Measurements from ENCODE around the gene CRY2. TPM values are rescaled to one million over a fixed set of nuclear protein-coding genes. Genes with fewer than 3 reads are reported as not detected.

CRY2 gene
- total RNA-seq, 2 donors from 2014 or later, result 24.6 to 65.9 TPM

- DNase-seq (peak; percentile 86 to 90 (median 87)), ATAC-seq (peak; percentile 49)
- Histone ChIP-seq H3K4me1 (peaks cover 59% of the 10 kb centered on the region), H3K9me3 (no peaks in the 10 kb centered on the region), H3K27me3 (no peaks in the 10 kb centered on the region), H3K36me3 (replicated peaks in 1 of 2; ENCODE audit: insufficient read depth in 1 of 2, low read depth in 2 of 2) (peaks cover 8 to 15% of the 10 kb centered on the region in 2 donors), H3K27ac (peak overlapping the region; percentile 93 to 97 (median 96)), H3K4me3 (peak overlapping the region; percentile 82 to 91)
- intact Hi-C loops (cut with DNase I), result no loop called here
- 0% methylated on average over 38 of the region's 38 CpGs; no CpG with 5 or more reads in 1 of the 2 donors for WGBS, 2 donors
- TF ChIP-seq CTCF (IDR thresholded peaks at IDR 0.05), result no peak
- TF ChIP-seq POLR2A (IDR thresholded peaks at IDR 0.05), result peak; percentile 58 to 83 (median 71)
These were observed 71.2 kb downstream of the CRY2 start for GRCh38 chr11:45918331-45918941.

DNA sequence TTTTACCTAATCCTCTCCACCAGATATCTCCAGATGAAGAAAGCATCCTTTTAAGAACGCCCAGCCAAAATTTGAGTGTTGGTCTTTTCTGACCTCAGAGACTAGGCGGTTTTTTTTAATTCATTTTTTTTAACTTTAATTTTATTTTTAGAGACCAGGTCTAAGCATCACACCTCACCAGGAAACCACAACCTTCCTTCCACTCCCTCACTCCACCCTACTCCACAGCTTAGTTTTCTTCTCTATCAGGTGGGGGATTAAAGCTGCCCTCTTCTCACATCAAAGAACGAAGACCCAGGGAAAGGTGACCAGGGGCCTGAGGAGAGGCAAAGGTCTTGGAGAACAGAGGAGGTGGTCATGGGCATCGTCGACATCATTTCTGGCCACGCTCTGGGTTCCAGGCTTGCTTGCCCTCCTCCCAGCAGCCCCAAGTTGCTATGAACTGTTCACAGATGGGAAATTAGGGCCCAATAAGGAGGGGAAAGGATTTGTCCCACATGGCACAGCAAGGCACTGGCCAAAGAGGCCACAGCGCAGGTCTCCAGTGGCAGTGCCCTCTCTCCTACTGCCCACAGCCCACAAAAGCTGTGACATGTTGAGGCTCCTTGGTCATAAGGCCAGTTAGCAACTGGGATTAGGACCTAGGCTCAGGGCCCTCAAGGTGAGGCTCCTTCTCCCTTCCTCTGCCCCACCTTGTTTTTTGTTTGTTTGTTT, 71.8 kb downstream of the CRY2 start:
- H3K27ac ChIP-seq, result peak overlapping the region in 3 of 4 donors; percentile 93 to 97 (median 96)
- ATAC-seq, result no peak

GRCh38 chr11:45919806-45920530, 72.7 kb downstream of the CRY2 start:
- Histone ChIP-seq H3K36me3 (replicated peaks in 1 of 2; ENCODE audit: insufficient read depth in 1 of 2, low read depth in 2 of 2) (peaks cover 0 to 1% of the 10 kb centered on the region in 2 donors), H3K4me1 (peaks cover 60% of the 10 kb centered on the region), H3K27ac (peak overlapping the region in 3 of 4 donors; percentile 90 to 97 (median 97)), H3K9me3 (no peaks in the 10 kb centered on the region), H3K4me3 (no peak overlapping the region), H3K27me3 (no peaks in the 10 kb centered on the region)
- ATAC-seq (no peak), DNase-seq (peak in 3 of 4 donors; percentile 1 to 13 (median 10))
- 71 to 91% methylated on average over 13 of the region's 13 CpGs for WGBS, 2 donors
- TF ChIP-seq POLR2A (IDR thresholded peaks at IDR 0.05), result no peak
- no peak for TF ChIP-seq CTCF (IDR thresholded peaks at IDR 0.05)
- intact Hi-C loops (cut with DNase I), result no loop called here

More for the DNA sequence above, 71.8 kb downstream of the CRY2 start:
- intact Hi-C loops (cut with DNase I), result no loop called here
- H3K9me3 ChIP-seq, result no peaks in the 10 kb centered on the region
- peak in 1 of 4 donors; percentile 10 for DNase-seq
- peaks cover 60% of the 10 kb centered on the region for H3K4me1 ChIP-seq
- peaks cover 6 to 10% of the 10 kb centered on the region in 2 donors for H3K36me3 ChIP-seq (replicated peaks in 1 of 2; ENCODE audit: insufficient read depth in 1 of 2, low read depth in 2 of 2)
- no peaks in the 10 kb centered on the region for H3K27me3 ChIP-seq
- no peak overlapping the region for H3K4me3 ChIP-seq
- WGBS, 2 donors, result 62 to 70% methylated on average over 7 of the region's 7 CpGs
- TF ChIP-seq POLR2A (IDR thresholded peaks at IDR 0.05) (no peak), CTCF (IDR thresholded peaks at IDR 0.05) (no peak)

DNA sequence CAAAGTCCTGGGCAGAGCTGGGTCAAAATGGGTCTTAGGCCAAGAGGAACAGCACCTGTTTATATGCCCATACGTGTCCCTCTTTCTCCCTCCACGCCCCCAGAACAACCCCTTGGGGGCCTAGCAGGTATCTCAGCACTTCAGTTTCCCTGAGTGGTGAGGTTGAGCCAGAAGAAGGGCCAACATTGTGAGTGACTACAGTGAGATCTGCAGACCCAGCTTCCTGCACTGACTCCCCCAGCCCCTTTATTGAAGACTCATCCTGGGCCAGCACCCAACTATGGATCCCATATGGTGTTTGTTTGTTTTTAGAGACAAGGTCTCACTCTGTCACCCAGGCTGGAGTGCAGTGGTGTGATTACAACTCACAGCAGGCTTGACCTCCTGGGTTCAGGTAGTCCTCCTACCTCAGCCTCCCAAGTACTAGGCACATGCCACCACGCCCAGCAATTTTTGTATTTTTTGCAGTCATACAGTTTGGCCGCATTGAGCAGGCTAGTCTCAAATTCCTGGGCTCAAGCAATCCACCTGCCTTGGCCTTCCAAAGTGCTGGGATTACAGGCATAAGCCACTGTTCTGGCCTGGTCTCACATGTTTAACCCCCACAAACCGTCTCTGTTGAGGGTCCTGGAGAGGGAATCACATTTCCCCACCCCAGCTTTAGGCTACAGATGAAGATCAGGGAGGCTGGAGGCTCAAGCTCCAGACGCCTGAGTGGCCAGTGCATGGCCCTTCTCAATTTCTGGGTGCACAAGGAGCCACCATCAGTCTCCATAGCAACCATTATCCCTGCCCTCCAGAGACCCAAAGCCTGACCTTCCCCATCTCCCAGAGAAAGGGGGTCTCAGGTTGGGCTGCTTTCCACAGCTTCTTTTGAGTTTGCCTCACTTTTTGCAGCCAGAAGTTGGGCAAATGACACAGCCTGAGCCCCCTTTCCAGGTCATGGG, 73.5 kb downstream of the CRY2 start:
- H3K9me3 ChIP-seq, result no peaks in the 10 kb centered on the region
- H3K27me3 ChIP-seq, result no peaks in the 10 kb centered on the region
- no peak for ATAC-seq
- WGBS, 2 donors, result 76 to 83% methylated on average over 6 of the region's 6 CpGs
- H3K27ac ChIP-seq, result peak overlapping the region; percentile 90 to 97 (median 96)
- H3K36me3 ChIP-seq (replicated peaks in 1 of 2; ENCODE audit: insufficient read depth in 1 of 2, low read depth in 2 of 2), result no peaks in the 10 kb centered on the region
- H3K4me1 ChIP-seq, result peaks cover 59% of the 10 kb centered on the region
- TF ChIP-seq POLR2A (IDR thresholded peaks at IDR 0.05), result no peak
- no peak for TF ChIP-seq CTCF (IDR thresholded peaks at IDR 0.05)
- peak in 2 of 4 donors; percentile 2 to 10 for DNase-seq
- intact Hi-C loops (cut with DNase I), result no loop called here
- no peak overlapping the region for H3K4me3 ChIP-seq
